ENCODE results near the gene ARHGAP24. TPM values are rescaled to one million over a fixed set of nuclear protein-coding genes. Genes with fewer than 3 reads are reported as not detected.

ARHGAP24 gene
- total and polyA plus RNA-seq, 2 experiments from 2014 or later, result 0.21 to 0.36 TPM

DNA sequence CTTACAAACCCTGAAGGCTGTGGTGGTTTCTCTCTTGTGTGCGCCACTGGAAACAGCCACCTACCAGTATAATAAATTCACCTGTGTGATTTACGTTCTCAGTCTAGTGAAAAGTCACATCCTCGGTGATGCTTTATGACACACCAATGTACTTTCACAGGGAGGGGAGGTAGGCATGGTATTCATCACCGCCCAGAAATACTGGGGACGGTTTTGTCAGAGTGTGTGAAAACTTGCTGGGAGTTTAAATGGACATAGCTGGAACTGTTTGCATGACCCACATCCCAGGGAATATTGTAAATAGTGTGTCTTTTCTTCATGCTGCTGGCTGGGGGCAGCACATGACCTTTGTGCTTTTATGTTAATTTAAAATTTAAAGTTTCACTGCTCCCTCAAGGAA is 463.1 kb downstream of the ARHGAP24 start:
- Histone ChIP-seq H3K4me1 (ENCODE audit: insufficient read depth) (no peaks in the 10 kb centered on the region), H3K79me2 (replicated peaks; ENCODE audit: insufficient read depth) (no peaks in the 10 kb centered on the region), H3F3A (replicated peaks; ENCODE audit: low read depth) (no peaks in the 10 kb centered on the region), H3K9me2 (ENCODE audit: insufficient read depth) (no peaks in the 10 kb centered on the region; the same call in 1 of the 2 replicates), H3K4me2 (no peak overlapping the region), H2AFZ (no peak overlapping the region), H4K20me1 (replicated peaks; ENCODE audit: insufficient read depth) (no peaks in the 10 kb centered on the region), H3K27me3 (ENCODE audit: insufficient read depth) (no peaks in the 10 kb centered on the region), H3K4me3 (no peak overlapping the region), H3K36me3 (ENCODE audit: insufficient read depth) (no peaks in the 10 kb centered on the region), H3K27ac (ENCODE audit: low read depth) (no peak overlapping the region)
- Mint-ChIP-seq H3K9me3 (no peaks in the 10 kb centered on the region), H3K4me1 (peaks cover 6% of the 10 kb centered on the region), H3K4me3 (no peak overlapping the region), H3K36me3 (ENCODE audit: low read depth) (no peaks in the 10 kb centered on the region), H3K27ac (no peak overlapping the region), H3K27me3 (ENCODE audit: insufficient read depth, low read depth, poor library complexity) (peaks cover 2% of the 10 kb centered on the region)
- ATAC-seq, result no peak
- no peak for DNase-seq (ENCODE audit: low spot score)
- TF ChIP-seq ZNF114 (CRISPR knock-in tag; IDR thresholded peaks at IDR 0.05) (no peak), NANOG (IDR thresholded peaks at IDR 0.05; ENCODE audit: borderline replicate concordance) (no peak)

DNA sequence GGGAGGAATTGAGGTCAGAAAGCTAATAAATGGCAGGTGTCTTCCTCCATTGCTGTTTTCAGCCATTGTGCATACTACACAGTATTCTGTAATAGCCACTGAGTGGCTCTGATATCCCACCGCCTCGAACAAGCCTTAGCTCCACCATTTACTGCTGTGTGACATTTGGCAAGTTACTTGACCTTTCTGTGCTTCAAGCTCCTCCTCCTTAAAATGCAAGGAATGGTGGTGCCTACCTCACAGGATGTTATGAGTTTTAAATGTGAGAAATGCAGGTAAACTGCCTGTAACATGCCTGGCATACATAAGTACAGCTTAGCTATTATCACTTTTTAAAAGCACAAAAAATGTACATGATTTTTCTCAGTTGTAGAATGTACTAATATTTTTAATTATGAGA is 464.0 kb downstream of the ARHGAP24 start:
- Histone ChIP-seq H3K27me3 (ENCODE audit: insufficient read depth) (no peaks in the 10 kb centered on the region), H3F3A (replicated peaks; ENCODE audit: low read depth) (no peaks in the 10 kb centered on the region), H2AFZ (no peak overlapping the region), H4K20me1 (replicated peaks; ENCODE audit: insufficient read depth) (no peaks in the 10 kb centered on the region), H3K9me2 (ENCODE audit: insufficient read depth) (no peaks in the 10 kb centered on the region; the same call in 1 of the 2 replicates), H3K27ac (ENCODE audit: low read depth) (no peak overlapping the region), H3K4me2 (no peak overlapping the region), H3K79me2 (replicated peaks; ENCODE audit: insufficient read depth) (no peaks in the 10 kb centered on the region), H3K4me1 (ENCODE audit: insufficient read depth) (no peaks in the 10 kb centered on the region), H3K36me3 (ENCODE audit: insufficient read depth) (no peaks in the 10 kb centered on the region), H3K4me3 (no peak overlapping the region)
- H3K4me1 Mint-ChIP-seq, result peaks cover 4% of the 10 kb centered on the region
- H3K27ac Mint-ChIP-seq, result no peak overlapping the region
- no peak overlapping the region for H3K4me3 Mint-ChIP-seq
- DNase-seq (ENCODE audit: low spot score) (no peak), ATAC-seq (no peak)
- H3K9me3 Mint-ChIP-seq, result no peaks in the 10 kb centered on the region
- peaks cover 3% of the 10 kb centered on the region for H3K27me3 Mint-ChIP-seq (ENCODE audit: insufficient read depth, low read depth, poor library complexity)
- H3K36me3 Mint-ChIP-seq (ENCODE audit: low read depth), result no peaks in the 10 kb centered on the region
- TF ChIP-seq, protein P1, sequence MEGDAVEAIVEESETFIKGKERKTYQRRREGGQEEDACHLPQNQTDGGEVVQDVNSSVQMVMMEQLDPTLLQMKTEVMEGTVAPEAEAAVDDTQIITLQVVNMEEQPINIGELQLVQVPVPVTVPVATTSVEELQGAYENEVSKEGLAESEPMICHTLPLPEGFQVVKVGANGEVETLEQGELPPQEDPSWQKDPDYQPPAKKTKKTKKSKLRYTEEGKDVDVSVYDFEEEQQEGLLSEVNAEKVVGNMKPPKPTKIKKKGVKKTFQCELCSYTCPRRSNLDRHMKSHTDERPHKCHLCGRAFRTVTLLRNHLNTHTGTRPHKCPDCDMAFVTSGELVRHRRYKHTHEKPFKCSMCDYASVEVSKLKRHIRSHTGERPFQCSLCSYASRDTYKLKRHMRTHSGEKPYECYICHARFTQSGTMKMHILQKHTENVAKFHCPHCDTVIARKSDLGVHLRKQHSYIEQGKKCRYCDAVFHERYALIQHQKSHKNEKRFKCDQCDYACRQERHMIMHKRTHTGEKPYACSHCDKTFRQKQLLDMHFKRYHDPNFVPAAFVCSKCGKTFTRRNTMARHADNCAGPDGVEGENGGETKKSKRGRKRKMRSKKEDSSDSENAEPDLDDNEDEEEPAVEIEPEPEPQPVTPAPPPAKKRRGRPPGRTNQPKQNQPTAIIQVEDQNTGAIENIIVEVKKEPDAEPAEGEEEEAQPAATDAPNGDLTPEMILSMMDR (conservative IDR thresholded peaks at IDR 0.05; ENCODE audit: low read depth in 2 of 2), result no peak
- TF ChIP-seq, protein P2, sequence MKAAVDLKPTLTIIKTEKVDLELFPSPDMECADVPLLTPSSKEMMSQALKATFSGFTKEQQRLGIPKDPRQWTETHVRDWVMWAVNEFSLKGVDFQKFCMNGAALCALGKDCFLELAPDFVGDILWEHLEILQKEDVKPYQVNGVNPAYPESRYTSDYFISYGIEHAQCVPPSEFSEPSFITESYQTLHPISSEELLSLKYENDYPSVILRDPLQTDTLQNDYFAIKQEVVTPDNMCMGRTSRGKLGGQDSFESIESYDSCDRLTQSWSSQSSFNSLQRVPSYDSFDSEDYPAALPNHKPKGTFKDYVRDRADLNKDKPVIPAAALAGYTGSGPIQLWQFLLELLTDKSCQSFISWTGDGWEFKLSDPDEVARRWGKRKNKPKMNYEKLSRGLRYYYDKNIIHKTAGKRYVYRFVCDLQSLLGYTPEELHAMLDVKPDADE (IDR thresholded peaks at IDR 0.05), result no peak
- TF ChIP-seq ZNF114 (CRISPR knock-in tag; IDR thresholded peaks at IDR 0.05), result no peak
- TF ChIP-seq, protein P3, sequence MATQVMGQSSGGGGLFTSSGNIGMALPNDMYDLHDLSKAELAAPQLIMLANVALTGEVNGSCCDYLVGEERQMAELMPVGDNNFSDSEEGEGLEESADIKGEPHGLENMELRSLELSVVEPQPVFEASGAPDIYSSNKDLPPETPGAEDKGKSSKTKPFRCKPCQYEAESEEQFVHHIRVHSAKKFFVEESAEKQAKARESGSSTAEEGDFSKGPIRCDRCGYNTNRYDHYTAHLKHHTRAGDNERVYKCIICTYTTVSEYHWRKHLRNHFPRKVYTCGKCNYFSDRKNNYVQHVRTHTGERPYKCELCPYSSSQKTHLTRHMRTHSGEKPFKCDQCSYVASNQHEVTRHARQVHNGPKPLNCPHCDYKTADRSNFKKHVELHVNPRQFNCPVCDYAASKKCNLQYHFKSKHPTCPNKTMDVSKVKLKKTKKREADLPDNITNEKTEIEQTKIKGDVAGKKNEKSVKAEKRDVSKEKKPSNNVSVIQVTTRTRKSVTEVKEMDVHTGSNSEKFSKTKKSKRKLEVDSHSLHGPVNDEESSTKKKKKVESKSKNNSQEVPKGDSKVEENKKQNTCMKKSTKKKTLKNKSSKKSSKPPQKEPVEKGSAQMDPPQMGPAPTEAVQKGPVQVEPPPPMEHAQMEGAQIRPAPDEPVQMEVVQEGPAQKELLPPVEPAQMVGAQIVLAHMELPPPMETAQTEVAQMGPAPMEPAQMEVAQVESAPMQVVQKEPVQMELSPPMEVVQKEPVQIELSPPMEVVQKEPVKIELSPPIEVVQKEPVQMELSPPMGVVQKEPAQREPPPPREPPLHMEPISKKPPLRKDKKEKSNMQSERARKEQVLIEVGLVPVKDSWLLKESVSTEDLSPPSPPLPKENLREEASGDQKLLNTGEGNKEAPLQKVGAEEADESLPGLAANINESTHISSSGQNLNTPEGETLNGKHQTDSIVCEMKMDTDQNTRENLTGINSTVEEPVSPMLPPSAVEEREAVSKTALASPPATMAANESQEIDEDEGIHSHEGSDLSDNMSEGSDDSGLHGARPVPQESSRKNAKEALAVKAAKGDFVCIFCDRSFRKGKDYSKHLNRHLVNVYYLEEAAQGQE (IDR thresholded peaks at IDR 0.05; ENCODE audit: unreplicated experiment), result no peak
- TF ChIP-seq JUNB (IDR thresholded peaks at IDR 0.05; ENCODE audit: unreplicated experiment), result no peak
- TF ChIP-seq EZH2 (IDR thresholded peaks at IDR 0.05; ENCODE audit: low read depth, unreplicated experiment), result no peak
- TF ChIP-seq ZNF331 (CRISPR knock-in tag; IDR thresholded peaks at IDR 0.05; ENCODE audit: low read depth), result no peak
- no peak for TF ChIP-seq NANOG (IDR thresholded peaks at IDR 0.05; ENCODE audit: borderline replicate concordance)
- TF ChIP-seq STAT1 (IDR thresholded peaks at IDR 0.05; ENCODE audit: unreplicated experiment), result no peak
- no peak for TF ChIP-seq EZH2phosphoT487 (IDR thresholded peaks at IDR 0.05; ENCODE audit: unreplicated experiment)
- TF ChIP-seq CREB1 (CRISPR knock-in tag; IDR thresholded peaks at IDR 0.05; ENCODE audit: low read depth), result no peak
